Measurements from ENCODE around the gene ZC3H12D. TPM values are rescaled to one million over a fixed set of nuclear protein-coding genes. Genes with fewer than 3 reads are reported as not detected.

ZC3H12D gene
- total RNA-seq, 3 donors from 2014 or later (not counting 1 experiment from before 2014, with no cell fraction given), result 0.49 to 7.7 (median 4.1) TPM

- Mint-ChIP-seq H3K4me3 (no peak overlapping the region), H3K27me3 (ENCODE audit: low read depth in 2 of 2) (peaks cover 0 to 2% of the 10 kb centered on the region in 2 donors), H3K9me3 (no peaks in the 10 kb centered on the region), H3K27ac (no peak overlapping the region), H3K36me3 (no peaks in the 10 kb centered on the region), H3K4me1 (no peaks in the 10 kb centered on the region)
- WGBS (ENCODE audit: insufficient coverage), result 75% methylated on average over 18 of the region's 21 CpGs
- H3K27me3 ChIP-seq (ENCODE audit: control insufficient read depth, insufficient read depth, low read length), result no peaks in the 10 kb centered on the region
- DNase-seq, result peak in 1 of 2 donors; percentile 56
- ATAC-seq, result no peak
- no peaks in the 10 kb centered on the region for H3K9me3 ChIP-seq (ENCODE audit: control insufficient read depth, insufficient read depth, low read length)
- no peak overlapping the region for H3K4me3 ChIP-seq (ENCODE audit: low read length)
- H3K36me3 ChIP-seq (ENCODE audit: control insufficient read depth, insufficient read depth, low read length), result no peaks in the 10 kb centered on the region
- H3K27ac ChIP-seq (ENCODE audit: low read length), result no peak overlapping the region
- intact Hi-C loops (cut with micrococcal nuclease), result no loop called here
- TF ChIP-seq CTCF (IDR thresholded peaks at IDR 0.05), result no peak
- H3K4me1 ChIP-seq (ENCODE audit: control insufficient read depth, insufficient read depth, low read length), result peaks cover 17% of the 10 kb centered on the region
Measured at GRCh38 chr6:149473080-149474052, 11.4 kb downstream of the ZC3H12D start.

GRCh38 chr6:149472241-149472640, 12.6 kb downstream of the ZC3H12D start:
- no peak for ATAC-seq
- H3K4me1 Mint-ChIP-seq, result no peaks in the 10 kb centered on the region
- intact Hi-C loops (cut with micrococcal nuclease), result no loop called here
- H3K27me3 Mint-ChIP-seq (ENCODE audit: low read depth in 2 of 2), result no peaks in the 10 kb centered on the region
- Histone ChIP-seq H3K4me3 (ENCODE audit: low read length) (no peak overlapping the region), H3K4me1 (ENCODE audit: control insufficient read depth, insufficient read depth, low read length) (peaks cover 23% of the 10 kb centered on the region), H3K9me3 (ENCODE audit: control insufficient read depth, insufficient read depth, low read length) (no peaks in the 10 kb centered on the region), H3K27ac (ENCODE audit: low read length) (no peak overlapping the region), H3K27me3 (ENCODE audit: control insufficient read depth, insufficient read depth, low read length) (no peaks in the 10 kb centered on the region), H3K36me3 (ENCODE audit: control insufficient read depth, insufficient read depth, low read length) (no peaks in the 10 kb centered on the region)
- H3K27ac Mint-ChIP-seq, result no peak overlapping the region
- no peaks in the 10 kb centered on the region for H3K9me3 Mint-ChIP-seq
- H3K4me3 Mint-ChIP-seq, result no peak overlapping the region
- no peak for DNase-seq
- 82% methylated on average over 5 of the region's 5 CpGs for WGBS (ENCODE audit: insufficient coverage)
- TF ChIP-seq CTCF (IDR thresholded peaks at IDR 0.05), result no peak
- H3K36me3 Mint-ChIP-seq, result no peaks in the 10 kb centered on the region

DNA sequence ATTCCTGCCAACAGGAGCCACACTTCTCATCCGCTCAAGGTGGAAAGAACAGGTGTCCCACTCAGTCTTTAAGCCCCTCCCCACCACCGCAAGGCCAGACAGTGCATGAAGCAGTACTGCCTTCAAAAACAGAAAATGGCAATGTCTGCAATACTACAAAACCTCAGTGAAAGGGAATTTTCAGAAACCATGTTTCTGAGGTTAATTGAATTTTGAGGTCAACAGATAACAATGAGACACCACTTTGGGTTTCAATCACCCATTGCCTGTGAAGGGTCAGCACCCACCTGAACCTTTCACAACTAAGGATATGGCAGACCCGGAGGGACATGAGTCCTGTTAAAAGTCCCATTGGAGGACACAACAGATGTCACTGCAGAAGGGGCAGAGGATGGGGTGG, 13.0 kb downstream of the ZC3H12D start:
- intact Hi-C loops (cut with micrococcal nuclease), result no loop called here

More for the DNA sequence above, 13.0 kb downstream of the ZC3H12D start:
- Mint-ChIP-seq H3K36me3 (no peaks in the 10 kb centered on the region), H3K9me3 (no peaks in the 10 kb centered on the region), H3K27me3 (ENCODE audit: low read depth in 2 of 2) (no peaks in the 10 kb centered on the region), H3K4me1 (no peaks in the 10 kb centered on the region), H3K4me3 (no peak overlapping the region), H3K27ac (no peak overlapping the region)
- Histone ChIP-seq H3K4me1 (ENCODE audit: control insufficient read depth, insufficient read depth, low read length) (peaks cover 27% of the 10 kb centered on the region), H3K27me3 (ENCODE audit: control insufficient read depth, insufficient read depth, low read length) (no peaks in the 10 kb centered on the region), H3K27ac (ENCODE audit: low read length) (no peak overlapping the region), H3K4me3 (ENCODE audit: low read length) (no peak overlapping the region), H3K36me3 (ENCODE audit: control insufficient read depth, insufficient read depth, low read length) (no peaks in the 10 kb centered on the region), H3K9me3 (ENCODE audit: control insufficient read depth, insufficient read depth, low read length) (no peaks in the 10 kb centered on the region)
- 61% methylated on average over 3 of the region's 3 CpGs for WGBS (ENCODE audit: insufficient coverage)
- no peak for TF ChIP-seq CTCF (IDR thresholded peaks at IDR 0.05)
- peak in 1 of 2 donors; percentile 51 for DNase-seq
- ATAC-seq, result no peak
